Articular chondrocyte of knee joint (primary cell): ENCODE results near the gene RAPH1. TPM values are rescaled to one million over a fixed set of nuclear protein-coding genes. Genes with fewer than 3 reads are reported as not detected.

ENCODE experiments used
- total RNA-seq: library from RNA; depleted of rRNA; stranded (reverse); fragments of >200 nt; gene quantifications from 2 replicates; pipeline ENCODE4 v1.2.3, GENCODE V29; 2012

Gene RAPH1, protein sequence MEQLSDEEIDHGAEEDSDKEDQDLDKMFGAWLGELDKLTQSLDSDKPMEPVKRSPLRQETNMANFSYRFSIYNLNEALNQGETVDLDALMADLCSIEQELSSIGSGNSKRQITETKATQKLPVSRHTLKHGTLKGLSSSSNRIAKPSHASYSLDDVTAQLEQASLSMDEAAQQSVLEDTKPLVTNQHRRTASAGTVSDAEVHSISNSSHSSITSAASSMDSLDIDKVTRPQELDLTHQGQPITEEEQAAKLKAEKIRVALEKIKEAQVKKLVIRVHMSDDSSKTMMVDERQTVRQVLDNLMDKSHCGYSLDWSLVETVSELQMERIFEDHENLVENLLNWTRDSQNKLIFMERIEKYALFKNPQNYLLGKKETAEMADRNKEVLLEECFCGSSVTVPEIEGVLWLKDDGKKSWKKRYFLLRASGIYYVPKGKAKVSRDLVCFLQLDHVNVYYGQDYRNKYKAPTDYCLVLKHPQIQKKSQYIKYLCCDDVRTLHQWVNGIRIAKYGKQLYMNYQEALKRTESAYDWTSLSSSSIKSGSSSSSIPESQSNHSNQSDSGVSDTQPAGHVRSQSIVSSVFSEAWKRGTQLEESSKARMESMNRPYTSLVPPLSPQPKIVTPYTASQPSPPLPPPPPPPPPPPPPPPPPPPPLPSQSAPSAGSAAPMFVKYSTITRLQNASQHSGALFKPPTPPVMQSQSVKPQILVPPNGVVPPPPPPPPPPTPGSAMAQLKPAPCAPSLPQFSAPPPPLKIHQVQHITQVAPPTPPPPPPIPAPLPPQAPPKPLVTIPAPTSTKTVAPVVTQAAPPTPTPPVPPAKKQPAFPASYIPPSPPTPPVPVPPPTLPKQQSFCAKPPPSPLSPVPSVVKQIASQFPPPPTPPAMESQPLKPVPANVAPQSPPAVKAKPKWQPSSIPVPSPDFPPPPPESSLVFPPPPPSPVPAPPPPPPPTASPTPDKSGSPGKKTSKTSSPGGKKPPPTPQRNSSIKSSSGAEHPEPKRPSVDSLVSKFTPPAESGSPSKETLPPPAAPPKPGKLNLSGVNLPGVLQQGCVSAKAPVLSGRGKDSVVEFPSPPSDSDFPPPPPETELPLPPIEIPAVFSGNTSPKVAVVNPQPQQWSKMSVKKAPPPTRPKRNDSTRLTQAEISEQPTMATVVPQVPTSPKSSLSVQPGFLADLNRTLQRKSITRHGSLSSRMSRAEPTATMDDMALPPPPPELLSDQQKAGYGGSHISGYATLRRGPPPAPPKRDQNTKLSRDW
- total RNA-seq: 87.5 and 95.1 TPM in 2 replicates

GRCh38 chr2:203535078-203535783 is at the start of gene RAPH1:
TSS of gene RAPH1 (minus strand) at chr2:203535301. CDS start at chr2:203495353, 39,948 bp downstream.

Other genes with a start within 250 kb of the RAPH1 start
- 46.1 and 47.8 TPM in 2 replicates for gene ABI2, start 206.9 kb downstream of the RAPH1 start, total RNA-seq
- under 0.01 TPM in 2 replicates for gene CD28, start 171.3 kb upstream of the RAPH1 start, total RNA-seq